ENCODE results near the gene ITPA. TPM values are rescaled to one million over a fixed set of nuclear protein-coding genes. Genes with fewer than 3 reads are reported as not detected.

The ITPA gene
- total and polyA plus RNA-seq, 9 donors: 15.8 to 55.3 (median 31.1) TPM

DNA sequence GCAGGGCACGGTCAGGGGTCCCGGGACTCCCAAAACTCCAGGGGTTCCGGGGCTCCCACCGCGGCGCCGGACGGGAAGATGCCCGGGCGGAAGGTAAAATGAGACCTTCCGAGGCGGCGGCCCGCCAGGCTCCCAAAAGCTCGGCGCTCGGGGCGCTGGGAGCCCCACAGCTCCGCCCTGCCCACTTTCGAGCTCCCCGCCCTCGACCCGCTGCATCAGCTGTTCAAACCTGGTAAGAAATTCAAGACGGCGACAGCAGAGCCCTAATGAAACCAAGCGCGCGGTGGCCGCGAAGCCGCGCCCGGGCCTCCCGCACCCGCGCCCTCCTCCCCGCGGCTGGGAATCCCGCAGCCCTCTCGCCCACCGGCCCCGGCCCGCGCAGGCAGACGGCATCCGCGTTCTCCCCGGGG lies 29.3 kb downstream of the ITPA start:
- peaks cover 4% of the 10 kb centered on the region for H3K27me3 ChIP-seq
- H3K27ac ChIP-seq: no peak overlapping the region
- H3K4me1 ChIP-seq (ENCODE audit: insufficient read depth): peaks cover 5% of the 10 kb centered on the region
- no peak for TF ChIP-seq EP300 (IDR thresholded peaks at IDR 0.05)
- TF ChIP-seq, protein P1, sequence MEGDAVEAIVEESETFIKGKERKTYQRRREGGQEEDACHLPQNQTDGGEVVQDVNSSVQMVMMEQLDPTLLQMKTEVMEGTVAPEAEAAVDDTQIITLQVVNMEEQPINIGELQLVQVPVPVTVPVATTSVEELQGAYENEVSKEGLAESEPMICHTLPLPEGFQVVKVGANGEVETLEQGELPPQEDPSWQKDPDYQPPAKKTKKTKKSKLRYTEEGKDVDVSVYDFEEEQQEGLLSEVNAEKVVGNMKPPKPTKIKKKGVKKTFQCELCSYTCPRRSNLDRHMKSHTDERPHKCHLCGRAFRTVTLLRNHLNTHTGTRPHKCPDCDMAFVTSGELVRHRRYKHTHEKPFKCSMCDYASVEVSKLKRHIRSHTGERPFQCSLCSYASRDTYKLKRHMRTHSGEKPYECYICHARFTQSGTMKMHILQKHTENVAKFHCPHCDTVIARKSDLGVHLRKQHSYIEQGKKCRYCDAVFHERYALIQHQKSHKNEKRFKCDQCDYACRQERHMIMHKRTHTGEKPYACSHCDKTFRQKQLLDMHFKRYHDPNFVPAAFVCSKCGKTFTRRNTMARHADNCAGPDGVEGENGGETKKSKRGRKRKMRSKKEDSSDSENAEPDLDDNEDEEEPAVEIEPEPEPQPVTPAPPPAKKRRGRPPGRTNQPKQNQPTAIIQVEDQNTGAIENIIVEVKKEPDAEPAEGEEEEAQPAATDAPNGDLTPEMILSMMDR (IDR thresholded peaks at IDR 0.05): no peak
- TF ChIP-seq POLR2A (IDR thresholded peaks at IDR 0.05): no peak
- no peaks in the 10 kb centered on the region for H3K36me3 ChIP-seq
- WGBS, 3 donors: 0 to 1% (median 0%) methylated on average over 37 to 48 of the region's 48 CpGs
- peak overlapping the region; percentile 52 for H3K4me3 ChIP-seq
- no peaks in the 10 kb centered on the region for H3K9me3 ChIP-seq
- intact Hi-C loops (cut with DNase I): no loop called here
- peak in 1 of 5 donors; percentile 46 for DNase-seq

DNA sequence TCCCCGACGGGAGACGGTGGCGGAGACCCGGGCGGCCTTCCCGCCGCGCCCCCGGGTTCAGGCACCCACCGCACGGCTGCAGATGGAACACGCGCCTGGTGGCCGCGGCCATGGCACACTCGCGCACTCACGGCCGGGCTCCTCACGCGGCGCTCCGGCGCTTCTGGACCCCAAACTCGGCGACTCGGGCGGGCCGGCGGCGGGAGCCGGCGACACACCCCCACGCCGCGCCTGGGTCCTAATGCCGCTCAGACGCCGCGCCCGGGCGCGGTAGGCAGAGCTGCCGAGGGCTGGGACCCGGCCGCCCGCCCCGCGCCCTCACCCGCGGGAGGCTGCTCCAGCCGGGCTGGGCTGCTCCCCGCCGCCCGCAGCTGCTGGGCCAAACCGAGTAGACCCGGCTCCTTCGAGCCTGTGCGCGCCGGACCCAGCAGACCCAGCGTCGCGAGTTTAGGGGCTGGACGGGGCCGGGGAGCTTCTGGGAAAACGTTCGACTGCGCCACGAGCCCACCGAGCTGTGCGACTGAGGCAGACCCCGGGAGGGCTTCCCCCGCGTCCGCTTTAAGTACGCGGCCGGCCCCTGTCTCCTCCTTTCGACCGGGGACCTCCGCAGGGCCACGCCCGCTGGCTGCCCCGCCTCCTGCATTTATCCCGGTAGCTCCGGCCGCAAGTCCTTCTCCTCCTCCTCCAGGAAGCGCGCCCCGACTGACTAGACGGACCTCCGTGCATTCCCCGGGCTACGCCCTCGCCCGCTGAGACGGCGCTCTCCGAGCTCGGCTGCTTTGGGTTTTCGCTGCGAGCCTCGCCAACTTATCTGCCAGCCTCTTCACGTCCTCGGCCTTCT lies 29.9 kb downstream of the ITPA start, which contains the start of gene SLC4A11:
SLC4A11 (minus strand) TSS at position 165 of the 841 bp plus-strand sequence; CDS start at position 112, 53 bp downstream.
- intact Hi-C loops (cut with DNase I): no loop called here
- DNase-seq: no peak
- TF ChIP-seq POLR2A (IDR thresholded peaks at IDR 0.05): no peak
- TF ChIP-seq, protein P1 (IDR thresholded peaks at IDR 0.05): no peak
- no peak for TF ChIP-seq EP300 (IDR thresholded peaks at IDR 0.05)
- H3K4me3 ChIP-seq: peak within 1 kb of the TSS; percentile 52
- H3K4me1 ChIP-seq (ENCODE audit: insufficient read depth): peaks cover 5% of the 10 kb centered on the region
- H3K9me3 ChIP-seq: no peaks in the 10 kb centered on the region
- WGBS, 3 donors: 1% methylated on average over 49 to 107 of the region's 107 CpGs
- no peak within 1 kb of the TSS for H3K27ac ChIP-seq
- peaks cover 4% of the 10 kb centered on the region for H3K27me3 ChIP-seq
- no peaks in the 10 kb centered on the region for H3K36me3 ChIP-seq

DNA sequence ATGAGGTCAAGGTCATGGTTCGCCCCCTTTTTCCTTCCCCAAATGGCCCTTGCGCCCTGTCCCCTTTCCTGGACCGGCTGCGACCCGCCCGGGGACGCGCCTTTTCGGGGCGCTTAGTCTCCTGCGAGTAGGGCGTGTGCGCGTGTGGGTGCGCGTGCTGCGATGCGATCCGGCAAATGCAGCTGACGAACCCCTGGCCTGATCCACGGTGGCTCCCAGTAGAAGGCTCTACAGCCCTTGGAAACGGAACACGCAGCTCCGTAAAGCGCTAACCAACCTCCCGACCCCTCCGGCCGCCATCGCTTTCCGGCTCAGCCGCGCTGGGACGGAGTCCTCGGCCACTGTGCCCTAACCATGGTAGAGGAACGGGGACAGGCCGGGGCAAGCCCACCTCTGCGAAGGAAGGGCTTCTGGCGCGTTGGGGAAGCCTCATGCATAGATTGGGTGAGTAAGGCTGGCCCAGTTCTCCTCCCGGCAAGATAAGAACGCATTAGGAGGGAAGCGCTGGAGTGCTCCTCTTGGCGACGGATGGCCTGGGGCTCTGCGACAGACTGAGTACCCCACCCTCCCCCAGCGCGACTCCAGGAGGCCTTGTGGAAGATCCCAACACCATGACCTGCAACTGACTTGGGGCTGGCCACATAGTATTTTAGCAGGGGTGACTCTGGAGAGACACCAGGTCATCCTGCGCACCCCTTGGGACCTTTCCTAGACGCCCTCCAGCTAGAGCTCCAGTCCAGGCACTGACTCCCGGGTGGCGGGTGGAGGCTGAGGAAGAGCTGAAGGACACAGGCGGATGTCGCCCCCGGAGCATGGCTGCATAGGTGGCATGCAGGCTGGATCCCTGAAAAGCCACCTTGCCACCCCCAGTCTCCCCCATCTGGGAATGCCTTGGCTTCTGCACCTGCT lies 30.8 kb downstream of the ITPA start:
- H3K27ac ChIP-seq: no peak overlapping the region
- WGBS, 3 donors: 17 to 22% (median 18%) methylated on average over 50 to 54 of the region's 54 CpGs
- peaks cover 4% of the 10 kb centered on the region for H3K27me3 ChIP-seq
- H3K36me3 ChIP-seq: no peaks in the 10 kb centered on the region
- no peak for DNase-seq
- peak overlapping the region; percentile 52 for H3K4me3 ChIP-seq
- intact Hi-C loops (cut with DNase I): no loop called here
- H3K4me1 ChIP-seq (ENCODE audit: insufficient read depth): peaks cover 5% of the 10 kb centered on the region
- H3K9me3 ChIP-seq: no peaks in the 10 kb centered on the region
- no peak for TF ChIP-seq POLR2A (IDR thresholded peaks at IDR 0.05)
- TF ChIP-seq, protein P1 (IDR thresholded peaks at IDR 0.05): no peak
- no peak for TF ChIP-seq EP300 (IDR thresholded peaks at IDR 0.05)

DNA sequence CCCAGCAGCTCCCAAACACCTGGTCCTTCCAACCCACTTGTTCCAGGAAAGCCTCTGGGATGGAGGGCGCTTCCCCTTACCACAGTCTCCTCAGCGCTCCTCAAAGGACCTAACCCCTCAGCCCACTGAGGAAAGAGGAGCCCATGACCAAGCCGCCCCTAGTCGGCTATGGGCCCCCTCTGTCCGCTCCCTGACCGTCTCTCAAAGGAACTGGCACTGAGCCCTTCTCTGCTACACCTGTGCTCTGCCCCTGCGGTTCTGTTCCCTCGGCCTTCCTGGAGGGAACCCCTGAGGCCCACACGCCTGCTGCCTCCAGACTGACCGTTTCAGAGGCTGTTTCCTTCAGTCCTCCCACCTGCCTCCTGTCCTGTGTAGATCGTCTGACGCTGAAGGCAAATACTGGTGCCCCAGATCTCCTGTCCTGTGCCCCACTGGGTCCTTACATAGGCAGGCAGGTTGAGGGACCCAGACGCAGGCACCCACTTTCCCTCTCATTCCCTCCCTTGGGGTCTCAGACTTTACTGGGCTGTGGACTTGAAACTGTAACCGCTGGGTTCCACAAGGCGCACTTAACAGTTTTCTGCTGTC lies 31.6 kb downstream of the ITPA start:
- TF ChIP-seq POLR2A (IDR thresholded peaks at IDR 0.05): no peak
- TF ChIP-seq, protein P1 (IDR thresholded peaks at IDR 0.05): no peak
- TF ChIP-seq EP300 (IDR thresholded peaks at IDR 0.05): no peak
- no peak for DNase-seq
- intact Hi-C loops (cut with DNase I): no loop called here
- 77 to 86% (median 79%) methylated on average over 15 of the region's 15 CpGs for WGBS, 3 donors
- peaks cover 5% of the 10 kb centered on the region for H3K4me1 ChIP-seq (ENCODE audit: insufficient read depth)
- H3K27me3 ChIP-seq: peaks cover 4% of the 10 kb centered on the region
- H3K27ac ChIP-seq: no peak overlapping the region
- no peaks in the 10 kb centered on the region for H3K36me3 ChIP-seq
- no peak overlapping the region for H3K4me3 ChIP-seq
- no peaks in the 10 kb centered on the region for H3K9me3 ChIP-seq

All from ovary (tissue), 9 donors.